WERI-Rb-1 (cell line): ENCODE results near the gene SCN3A.

Experiments
- DNase-seq: peaks from one replicate; pipeline ENCODE4 v3.0.0-alpha.2; 2020
- H3K27ac ChIP-seq: fragments of 250-450 bp; sonication (Bioruptor Pico); 2 replicates; pipeline ENCODE4 v1.5.1; 2020; ENCODE audit warnings: mild to moderate bottlenecking, moderate library complexity
- H3K27me3 ChIP-seq: fragments of 250-450 bp; sonication (Bioruptor Pico); 2 replicates; pipeline ENCODE4 v1.5.1; 2021; ENCODE audit warnings: mild to moderate bottlenecking, low read depth, moderate library complexity; ENCODE audit not compliant: insufficient read depth, severe bottlenecking
- H3K36me3 ChIP-seq: fragments of 250-450 bp; sonication (Bioruptor Pico); 2 replicates; pipeline ENCODE4 v1.5.1; 2020; ENCODE audit warnings: mild to moderate bottlenecking, moderate library complexity
- H3K4me3 ChIP-seq: 2 replicates; pipeline ENCODE4 v1.5.1; 2011; ENCODE audit warnings: low read depth, mild to moderate bottlenecking, control low read depth, low read length
- H3K9me3 ChIP-seq: fragments of 250-450 bp; sonication (Bioruptor Pico); 2 replicates; pipeline ENCODE4 v1.5.1; 2021; ENCODE audit warnings: mild to moderate bottlenecking, moderate library complexity; ENCODE audit not compliant: severe bottlenecking
- CTCF ChIP-seq: IDR thresholded peaks from 2 replicates; pipeline ENCODE4 v1.5.1; 2011; ENCODE audit warnings: low read depth, mild to moderate bottlenecking, control low read depth, inconsistent platforms, low read length

SCN3A gene

DNA sequence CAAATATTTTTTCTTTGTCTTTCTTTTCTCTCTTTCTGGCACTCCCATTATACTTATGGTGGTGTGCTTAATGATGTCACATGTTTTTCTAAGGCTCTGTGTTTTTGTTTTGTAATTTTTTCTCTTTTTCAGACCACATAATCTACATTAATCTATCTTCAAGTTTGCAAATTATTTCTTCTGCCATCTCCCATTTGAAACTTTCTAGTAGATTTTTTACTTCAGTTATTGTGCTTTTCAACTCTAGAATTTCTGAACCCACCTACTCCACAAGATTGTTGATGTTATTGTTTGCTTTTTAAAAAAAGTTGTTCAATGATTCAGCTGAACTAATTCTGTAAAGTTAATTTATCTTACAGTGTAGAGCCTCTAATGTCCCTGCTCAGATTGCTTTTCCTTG is 121.4 kb downstream of the SCN3A start:
- Histone ChIP-seq H3K27me3 (no peaks in the 10 kb centered on the region), H3K4me3 (no peak overlapping the region), H3K36me3 (no peaks in the 10 kb centered on the region), H3K27ac (no peak overlapping the region), H3K9me3 (peaks cover 4% of the 10 kb centered on the region)
- DNase-seq: no peak
- no peak for TF ChIP-seq CTCF

GRCh38 chr2:165081276-165081675 is 122.6 kb downstream of the SCN3A start:
- Histone ChIP-seq H3K27ac (no peak overlapping the region), H3K9me3 (peaks cover 4% of the 10 kb centered on the region), H3K27me3 (no peaks in the 10 kb centered on the region), H3K4me3 (no peak overlapping the region), H3K36me3 (no peaks in the 10 kb centered on the region)
- DNase-seq: no peak
- no peak for TF ChIP-seq CTCF

GRCh38 chr2:165079432-165079831 is 124.4 kb downstream of the SCN3A start:
- Histone ChIP-seq H3K4me3 (no peak overlapping the region), H3K9me3 (peaks cover 7% of the 10 kb centered on the region), H3K27me3 (no peaks in the 10 kb centered on the region), H3K27ac (no peak overlapping the region), H3K36me3 (no peaks in the 10 kb centered on the region)
- DNase-seq: no peak
- TF ChIP-seq CTCF: no peak

DNA sequence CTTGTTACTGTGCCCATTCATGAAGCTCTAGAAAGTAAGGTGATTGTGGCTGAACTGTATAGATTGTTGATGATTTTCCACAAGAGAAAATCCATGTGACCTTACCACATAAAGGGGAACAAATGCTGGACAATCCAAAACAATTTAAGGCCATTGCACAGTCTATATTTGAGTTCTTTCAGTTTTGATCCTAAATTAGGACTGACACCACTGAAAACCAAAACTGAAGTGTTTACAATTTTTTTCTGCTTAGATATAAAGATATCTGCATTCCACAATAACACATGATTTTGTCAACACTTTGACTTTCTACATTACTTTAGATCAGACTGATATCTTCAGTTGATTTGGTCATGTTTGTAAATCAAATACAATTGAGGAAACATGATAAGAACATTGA is 124.9 kb downstream of the SCN3A start:
- H3K4me3 ChIP-seq: no peak overlapping the region
- H3K36me3 ChIP-seq: no peaks in the 10 kb centered on the region
- DNase-seq: no peak
- H3K27me3 ChIP-seq: no peaks in the 10 kb centered on the region
- no peak overlapping the region for H3K27ac ChIP-seq
- H3K9me3 ChIP-seq: peaks cover 7% of the 10 kb centered on the region
- TF ChIP-seq CTCF: no peak

DNA sequence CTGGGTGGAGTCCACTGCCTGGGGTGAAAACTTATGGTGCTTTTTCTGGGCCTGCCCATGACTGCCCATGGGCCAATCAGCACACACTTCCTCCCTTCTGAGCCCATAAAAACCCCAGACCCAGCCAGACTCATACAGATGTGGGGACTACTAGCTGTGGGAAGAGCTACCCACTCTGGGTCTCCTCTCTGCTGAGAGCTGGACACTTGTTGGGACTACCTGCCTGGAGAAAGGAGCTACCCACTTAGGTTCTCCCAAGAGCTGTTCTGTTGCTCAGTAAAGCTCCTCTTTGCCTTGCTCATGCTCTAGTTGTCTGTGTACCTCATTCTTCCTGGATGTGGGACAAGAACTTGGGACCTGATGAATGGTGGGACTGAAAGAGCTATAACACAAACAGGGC is 129.0 kb downstream of the SCN3A start:
- TF ChIP-seq CTCF: no peak
- Histone ChIP-seq H3K27me3 (no peaks in the 10 kb centered on the region), H3K9me3 (peaks cover 3% of the 10 kb centered on the region), H3K36me3 (no peaks in the 10 kb centered on the region), H3K4me3 (no peak overlapping the region), H3K27ac (no peak overlapping the region)
- no peak for DNase-seq

- H3K9me3 ChIP-seq: peaks cover 3% of the 10 kb centered on the region
- H3K36me3 ChIP-seq: no peaks in the 10 kb centered on the region
- DNase-seq: no peak
- H3K27me3 ChIP-seq: no peaks in the 10 kb centered on the region
- no peak overlapping the region for H3K27ac ChIP-seq
- TF ChIP-seq CTCF: no peak
- H3K4me3 ChIP-seq: no peak overlapping the region
Observed at GRCh38 chr2:165074323-165074722, 129.5 kb downstream of the SCN3A start.
